IPS-NIHi7 (cell line): ENCODE results near the gene DNAJC15.
A peak's percentile ranks its signal among the peaks of the same experiment; 100 is the strongest.
"Not testable (repeated sequence)": the region's sequence is repeated elsewhere in the genome, so short reads cannot be mapped to it uniquely, and the experiment has no call there.

Source experiments
- DNase-seq: peaks from one replicate; pipeline ENCODE4 v3.0.0; 2012; ENCODE audit warnings: mixed read lengths; ENCODE audit errors: extremely low spot score

Gene DNAJC15

GRCh38 chr13:43023289-43023963 lies at the start of gene DNAJC15:
Gene DNAJC15, plus strand, starts transcription at chr13:43023586. Its CDS starts 41 bp downstream, at chr13:43023627.
- peak; percentile 83 for DNase-seq

GRCh38 chr13:42976066-42976465 lies 47.3 kb upstream of the DNAJC15 start:
- DNase-seq = no peak

GRCh38 chr13:42977219-42977659 lies 46.1 kb upstream of the DNAJC15 start:
- no peak for DNase-seq

GRCh38 chr13:42981317-42981716 lies 42.1 kb upstream of the DNAJC15 start:
- no peak for DNase-seq

DNA sequence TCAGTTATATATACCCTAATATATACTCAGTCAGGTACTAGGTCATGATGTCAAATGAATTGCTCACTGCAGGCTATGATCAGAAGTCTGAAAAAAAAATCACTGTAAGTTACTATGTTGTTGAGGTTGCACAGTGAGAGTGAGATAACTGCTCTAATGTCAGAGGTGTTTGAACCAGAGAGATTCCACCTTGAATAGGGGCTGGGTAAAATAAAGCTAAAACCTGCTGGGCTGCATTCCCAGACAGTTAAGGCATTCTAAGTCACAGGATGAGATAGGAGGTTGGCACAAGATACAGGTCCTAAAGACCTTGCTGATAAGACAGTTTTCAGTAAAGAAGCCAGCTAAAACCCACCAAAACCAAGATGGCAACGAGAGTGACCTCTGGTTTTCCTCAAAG lies 41.5 kb upstream of the DNAJC15 start:
- DNase-seq = no peak

- no peak for DNase-seq
These were observed 39.4 kb upstream of the DNAJC15 start for GRCh38 chr13:42984026-42984425.

- no peak for DNase-seq
These were observed 38.7 kb upstream of the DNAJC15 start for GRCh38 chr13:42984691-42985090.

DNA sequence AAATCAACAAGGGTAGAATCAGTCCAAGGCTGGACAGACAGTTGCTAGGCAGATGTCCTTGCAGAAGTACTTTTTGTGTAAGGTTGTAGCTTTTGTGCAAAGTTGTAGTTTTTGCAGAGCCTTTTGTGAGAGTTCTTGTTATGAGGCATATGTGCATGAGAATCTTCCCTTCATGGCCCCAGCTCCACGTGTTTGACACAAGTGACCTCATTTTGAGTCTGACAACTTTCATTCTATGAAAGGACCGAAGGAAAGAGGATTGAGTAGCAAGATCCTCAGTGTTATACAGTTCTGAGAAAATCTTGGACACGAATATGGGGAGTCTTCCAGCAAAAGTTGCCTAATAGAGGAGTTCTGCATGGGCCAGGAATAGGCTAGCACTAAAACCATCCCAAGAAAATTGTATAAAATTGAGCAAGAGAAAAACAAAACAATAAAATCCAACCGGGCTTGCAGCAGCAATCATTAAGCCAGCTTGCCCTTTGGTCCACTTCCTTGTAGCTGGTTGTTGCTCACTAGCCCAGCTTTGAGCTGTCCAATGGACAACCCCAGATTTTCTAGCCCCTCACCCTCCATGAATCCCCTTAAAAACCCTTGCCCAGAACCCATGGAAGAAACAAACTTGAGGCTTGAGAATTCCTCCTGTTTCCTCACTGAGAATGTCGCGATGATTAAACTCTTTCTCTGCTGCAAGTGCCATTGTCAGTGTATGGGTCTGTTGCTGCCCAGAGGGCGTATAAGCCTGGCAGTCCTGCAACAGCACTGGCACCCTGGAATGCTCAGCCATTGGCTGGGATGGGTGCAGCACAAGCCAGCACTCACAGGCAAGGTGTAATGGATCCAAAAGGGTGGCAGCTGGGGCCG lies 37.8 kb upstream of the DNAJC15 start:
- DNase-seq = no peak

GRCh38 chr13:42986176-42986574 lies 37.2 kb upstream of the DNAJC15 start:
- no peak for DNase-seq

DNA sequence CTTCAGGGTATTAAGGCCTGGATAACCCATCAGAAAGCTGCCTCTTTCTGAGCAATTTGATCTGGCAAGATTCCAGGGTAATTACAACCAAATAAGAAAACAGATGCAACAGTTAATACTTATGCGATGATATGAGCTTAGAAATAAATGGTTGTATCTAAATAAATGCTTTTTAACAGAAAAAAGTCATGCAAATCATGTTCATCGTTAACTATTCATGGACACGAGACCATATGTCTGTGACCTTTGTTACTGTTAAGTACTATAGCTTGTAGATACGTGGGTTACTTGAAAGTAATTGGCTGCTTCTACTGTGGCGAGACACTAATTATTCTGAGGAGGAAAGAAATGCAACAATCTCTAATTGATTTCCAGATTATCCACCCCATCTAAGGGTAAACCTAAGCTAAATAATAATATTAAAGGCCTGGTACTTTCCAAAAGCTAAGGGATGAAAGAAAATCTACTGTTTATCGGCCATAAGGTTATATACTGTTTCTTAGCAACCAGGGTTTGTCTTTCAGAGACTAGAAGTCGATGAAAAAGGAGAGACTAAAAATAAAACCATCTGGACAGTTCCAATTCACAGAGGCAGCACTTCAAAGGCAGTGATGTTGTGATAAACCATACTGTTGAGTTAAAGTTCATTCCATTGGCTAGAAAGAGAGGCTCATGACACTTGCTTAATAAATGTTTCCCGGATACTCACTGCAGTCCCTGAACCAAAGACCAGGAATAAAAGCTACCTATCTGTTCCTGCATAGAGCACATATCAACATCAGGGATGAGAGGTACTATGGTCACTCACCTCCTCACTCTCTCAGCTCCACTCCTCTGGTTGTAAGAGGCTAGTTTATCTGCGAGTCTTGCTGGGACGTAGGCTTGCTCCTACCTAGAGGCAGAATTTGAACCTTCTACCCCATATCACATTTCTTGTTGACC lies 32.8 kb upstream of the DNAJC15 start:
- no peak for DNase-seq

DNA sequence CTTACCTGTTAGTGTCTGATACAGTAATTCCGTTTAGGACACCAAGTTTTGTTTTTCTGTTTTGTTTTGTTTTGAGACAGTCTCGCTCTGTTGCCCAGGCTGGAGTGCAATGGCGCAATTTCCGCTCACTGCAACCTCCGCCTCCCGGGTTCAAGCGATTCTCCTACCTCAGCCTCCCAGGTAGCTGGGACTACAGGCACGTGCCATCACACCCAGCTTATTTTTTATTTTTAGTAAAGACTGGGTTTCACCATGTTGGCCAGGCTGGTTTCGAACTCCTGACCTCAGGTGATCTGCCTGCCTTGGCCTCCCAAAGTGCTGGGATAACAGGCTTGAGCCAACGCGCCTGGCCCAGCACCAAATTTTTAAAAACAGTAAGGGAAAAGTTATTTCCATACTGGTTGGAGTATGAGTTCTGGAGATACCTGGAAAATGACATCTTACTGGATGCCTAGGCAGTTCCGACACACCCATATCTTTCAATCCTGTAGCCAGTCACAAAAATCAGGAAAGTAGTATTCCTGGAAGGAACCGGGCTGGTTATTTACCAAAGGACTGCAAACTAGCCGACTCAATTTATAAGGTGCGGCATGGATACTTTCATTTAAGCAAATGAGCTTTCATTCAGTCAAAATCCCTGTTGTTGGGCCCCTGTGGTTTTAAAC lies 32.0 kb upstream of the DNAJC15 start:
- not testable (repeated sequence) for DNase-seq

DNA sequence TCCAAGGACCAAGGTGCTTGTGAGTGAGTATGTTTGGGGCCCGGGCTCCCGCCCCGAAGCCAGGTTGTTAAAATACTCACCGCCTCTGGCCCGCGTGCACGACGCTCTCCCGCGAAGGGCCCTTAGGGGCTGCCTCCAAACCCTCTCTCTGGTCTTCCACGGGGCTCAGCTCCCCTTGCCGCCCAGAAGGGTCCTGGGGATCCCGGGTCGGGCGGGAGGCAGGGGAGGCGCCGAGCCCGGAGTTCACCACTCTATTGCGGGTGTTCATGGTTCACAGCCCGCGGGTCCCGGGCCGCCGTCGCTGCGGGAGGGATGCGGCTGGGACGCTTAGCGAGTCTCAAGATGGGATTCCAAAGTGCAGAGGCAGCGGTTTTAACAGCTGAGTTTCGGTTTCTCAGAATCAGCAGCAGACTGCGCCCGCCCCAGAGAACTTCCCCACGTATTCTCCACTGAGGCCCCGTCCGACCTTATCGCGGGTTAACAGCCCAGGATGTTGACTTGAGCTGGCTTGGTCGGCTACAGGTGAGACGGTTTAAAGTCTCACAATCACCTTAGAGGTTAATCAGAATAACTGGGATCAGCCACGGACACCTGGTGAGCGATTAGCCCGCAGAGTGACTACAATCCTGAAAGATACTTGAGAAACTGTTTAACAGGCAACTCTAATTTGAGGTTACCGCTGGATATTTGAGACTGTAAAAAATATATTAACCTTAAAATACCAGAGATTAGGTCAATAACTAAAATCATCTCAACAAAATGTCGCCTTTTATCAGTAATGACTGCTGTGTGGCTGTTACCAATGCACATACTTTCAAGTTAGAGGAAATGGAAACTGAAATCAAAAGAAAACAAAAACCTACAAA lies 31.3 kb upstream of the DNAJC15 start, which contains the start of gene EPSTI1:
EPSTI1 (minus strand) TSS at position 344 of the 866 bp plus-strand sequence; CDS start at position 268, 76 bp downstream.
- peak; percentile 59 for DNase-seq

DNA sequence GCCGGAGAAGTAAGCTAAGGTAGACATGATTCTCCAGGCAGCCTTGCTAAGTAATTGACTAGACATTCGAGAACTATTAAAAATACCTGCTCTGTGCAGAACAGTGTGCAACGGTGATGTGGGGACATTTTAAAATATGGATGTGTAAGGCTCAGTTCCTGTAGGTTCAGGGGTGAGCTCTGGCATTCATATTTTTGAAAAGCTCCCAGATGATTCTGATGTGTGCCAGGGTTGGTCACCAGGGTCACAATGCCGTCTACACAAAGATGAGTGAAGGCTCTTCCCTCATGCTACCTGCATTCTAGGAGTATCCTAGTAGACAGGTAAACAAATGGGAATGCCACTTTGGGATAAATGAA lies 30.6 kb upstream of the DNAJC15 start:
- no peak for DNase-seq

GRCh38 chr13:42994878-42995277 lies 28.5 kb upstream of the DNAJC15 start:
- no peak for DNase-seq

GRCh38 chr13:42996584-42996983 lies 26.8 kb upstream of the DNAJC15 start:
- DNase-seq = no peak

DNA sequence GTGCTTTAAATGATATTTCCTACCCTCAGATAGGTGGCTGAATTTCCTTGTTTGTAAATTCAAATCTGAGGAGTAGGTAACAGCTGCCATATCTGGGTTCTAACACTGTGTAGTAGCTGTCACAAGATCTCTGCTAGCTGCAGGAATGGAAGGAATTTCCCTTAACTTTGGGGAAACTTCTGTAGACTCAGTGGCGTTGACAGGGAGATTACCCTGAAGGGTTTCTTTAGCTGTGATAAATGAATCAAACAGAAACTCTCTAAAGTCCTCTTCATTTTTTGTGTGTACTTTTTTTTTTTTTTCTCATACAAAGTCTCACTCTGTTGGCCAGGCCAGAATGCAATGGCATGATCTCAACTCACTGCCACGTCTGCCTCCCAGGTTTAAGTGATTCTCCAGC lies 26.0 kb upstream of the DNAJC15 start:
- DNase-seq = no peak

DNA sequence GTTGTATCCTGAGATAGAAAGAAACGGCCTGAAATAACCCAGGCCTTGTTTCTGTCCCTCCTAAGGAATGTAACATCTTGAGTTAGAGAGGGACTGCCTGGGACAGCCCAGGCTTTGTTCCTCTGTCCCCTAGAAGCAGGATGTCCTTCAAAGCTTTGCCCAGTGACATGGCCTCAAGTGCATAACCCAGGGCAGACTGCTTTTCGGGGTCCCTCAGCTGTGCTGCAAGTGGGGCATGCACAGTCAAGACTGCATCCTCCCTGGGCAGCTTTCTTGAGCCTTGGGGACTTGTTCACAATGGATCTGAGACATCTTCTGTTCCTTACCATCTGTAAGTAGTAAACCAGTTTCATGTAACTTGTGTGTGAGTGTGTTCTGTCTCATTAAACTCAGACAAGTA lies 23.9 kb upstream of the DNAJC15 start:
- DNase-seq = no peak

GRCh38 chr13:43000676-43001075 lies 22.7 kb upstream of the DNAJC15 start:
- no peak for DNase-seq

DNA sequence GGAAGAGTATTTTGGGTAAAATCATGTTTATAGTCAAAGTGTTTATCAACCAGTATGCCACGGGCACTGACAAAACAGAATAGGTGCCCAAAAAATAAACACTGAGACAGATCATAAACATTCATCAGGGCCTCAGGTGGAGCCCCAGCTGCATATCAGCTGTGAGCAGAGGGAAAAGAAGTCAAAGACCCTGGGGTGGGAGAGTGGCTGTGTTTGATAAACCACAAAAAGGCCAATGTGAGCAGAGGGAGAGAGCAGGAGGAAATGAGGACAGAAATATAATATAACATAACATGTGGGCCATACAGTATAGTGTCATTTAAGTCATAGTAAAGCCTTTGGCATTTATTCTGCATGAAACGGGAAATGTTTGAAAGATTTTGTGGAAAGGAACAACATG lies 21.4 kb upstream of the DNAJC15 start:
- DNase-seq = no peak

GRCh38 chr13:43003010-43003409 lies 20.4 kb upstream of the DNAJC15 start:
- DNase-seq = no peak
